PFSK-1 (cell line): ENCODE data around the gene ITGAD.

Source experiments
- POLR2AphosphoS5 ChIP-seq: IDR thresholded peaks from 2 replicates; pipeline ENCODE4 v1.6.1; 2012; ENCODE audit warnings: low read depth, mild to moderate bottlenecking, control low read depth, low read length, moderate library complexity
- TAF1 ChIP-seq: IDR thresholded peaks from 2 replicates; pipeline ENCODE4 v1.6.1; 2012; ENCODE audit warnings: low read length, control low read depth, borderline replicate concordance; ENCODE audit not compliant: insufficient read depth

- no peak for TF ChIP-seq POLR2AphosphoS5
- no peak for TF ChIP-seq TAF1
Observed at GRCh38 chr16:31475946-31476302, 82.8 kb downstream of the ITGAD start.
